ENCODE measurements around the gene RBM20. TPM values are rescaled to one million over a fixed set of nuclear protein-coding genes. Genes with fewer than 3 reads are reported as not detected.

RBM20 gene
- total and polyA plus RNA-seq, 2 of the 13 experiments (the other 11 are each of a cell fraction or from before 2014, with no cell fraction given), result 0.02 to 0.22 TPM

DNA sequence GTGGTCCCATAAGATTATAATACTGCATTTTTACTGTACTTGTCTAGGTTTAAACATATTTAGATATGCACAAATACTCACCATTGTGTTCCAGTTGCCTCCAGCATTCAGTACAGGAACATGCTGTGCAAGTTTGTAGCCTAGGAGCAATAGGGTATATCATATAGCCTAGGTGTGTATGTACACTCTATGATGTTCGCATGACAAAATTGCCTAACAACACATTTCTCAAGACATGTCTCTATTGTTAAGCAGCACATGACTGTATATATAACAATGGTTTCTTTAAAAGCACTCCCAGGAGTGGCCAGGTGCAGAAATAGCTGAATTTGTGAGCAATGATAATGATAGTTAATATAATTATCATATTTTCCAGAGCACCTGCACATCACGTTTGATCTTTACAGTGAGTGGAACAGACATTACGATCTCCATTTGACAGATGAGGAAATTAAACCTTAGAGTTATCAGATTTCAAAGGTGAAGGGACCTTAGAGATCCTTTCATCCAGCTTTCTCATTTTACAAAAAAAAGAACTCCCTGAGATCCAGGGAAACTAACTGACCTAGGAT, 128.4 kb downstream of the RBM20 start:
- in situ Hi-C loops (cut with HindIII; ENCODE audit: extremely low pct_ligation_motif_present, low pct_unique_long_range_greater_than_20kb) (no loop called here), intact Hi-C loops (cut with micrococcal nuclease; ENCODE audit: unreplicated experiment) (no loop called here)
- WGBS (ENCODE audit: low lambda C conversion rate), result 59% methylated on average over 3 of the region's 3 CpGs
- Histone ChIP-seq H3K4me1 (ENCODE audit: insufficient read depth, low read length) (peaks cover 24% of the 10 kb centered on the region), H4K20me1 (ENCODE audit: insufficient read depth, low read length) (no peaks in the 10 kb centered on the region), H3K27ac (ENCODE audit: extremely low read length, insufficient read depth, low read length) (no peak overlapping the region), H3K36me3 (replicated peaks in 1 of 2; ENCODE audit: control insufficient read depth in 1 of 2, insufficient read depth in 2 of 2, low read length in 2 of 2) (no peaks in the 10 kb centered on the region), H3K79me2 (ENCODE audit: insufficient read depth, low read length) (no peaks in the 10 kb centered on the region), H3K4me3 (replicated peaks in 1 of 3; ENCODE audit: insufficient read depth in 1 of 3, low read depth in 2 of 3, low read length in 3 of 3) (no peak overlapping the region), H3K27me3 (ENCODE audit: control insufficient read depth in 1 of 2, insufficient read depth in 2 of 2, low read length in 2 of 2) (no peaks in the 10 kb centered on the region), H3K4me2 (ENCODE audit: low read depth, low read length) (no peak overlapping the region), H3K9me3 (ENCODE audit: low read length) (no peaks in the 10 kb centered on the region), H3K9ac (ENCODE audit: insufficient read depth, low read depth, low read length) (no peak overlapping the region), H2AFZ (ENCODE audit: low read length) (no peak overlapping the region)
- DNase-seq (ENCODE audit: low spot score), result no peak
- CTCF ChIA-PET (ENCODE audit: low intra/inter-chr PET ratio, low total read pairs), result no interaction called here
- FAIRE-seq, result no peak
- no TSS peak for BruUV-seq (replicated peaks)
- ATAC-seq, result no peak
- POLR2A ChIA-PET, result no interaction called here
- TF ChIP-seq ZNF629 (CRISPR knock-in tag; conservative IDR thresholded peaks at IDR 0.05) (no peak), ZNF619 (CRISPR knock-in tag; IDR thresholded peaks at IDR 0.05) (no peak), MAZ (IDR thresholded peaks at IDR 0.05; ENCODE audit: borderline replicate concordance, low read depth, low read length) (no peak), MAZ (CRISPR knock-in tag; IDR thresholded peaks at IDR 0.05; ENCODE audit: low read depth) (no peak), GABPB1 (CRISPR knock-in tag; IDR thresholded peaks at IDR 0.05) (no peak), ZNF768 (CRISPR knock-in tag; IDR thresholded peaks at IDR 0.05) (no peak), ZNF331 (CRISPR knock-in tag; IDR thresholded peaks at IDR 0.05) (no peak)
- TF ChIP-seq, protein P1, sequence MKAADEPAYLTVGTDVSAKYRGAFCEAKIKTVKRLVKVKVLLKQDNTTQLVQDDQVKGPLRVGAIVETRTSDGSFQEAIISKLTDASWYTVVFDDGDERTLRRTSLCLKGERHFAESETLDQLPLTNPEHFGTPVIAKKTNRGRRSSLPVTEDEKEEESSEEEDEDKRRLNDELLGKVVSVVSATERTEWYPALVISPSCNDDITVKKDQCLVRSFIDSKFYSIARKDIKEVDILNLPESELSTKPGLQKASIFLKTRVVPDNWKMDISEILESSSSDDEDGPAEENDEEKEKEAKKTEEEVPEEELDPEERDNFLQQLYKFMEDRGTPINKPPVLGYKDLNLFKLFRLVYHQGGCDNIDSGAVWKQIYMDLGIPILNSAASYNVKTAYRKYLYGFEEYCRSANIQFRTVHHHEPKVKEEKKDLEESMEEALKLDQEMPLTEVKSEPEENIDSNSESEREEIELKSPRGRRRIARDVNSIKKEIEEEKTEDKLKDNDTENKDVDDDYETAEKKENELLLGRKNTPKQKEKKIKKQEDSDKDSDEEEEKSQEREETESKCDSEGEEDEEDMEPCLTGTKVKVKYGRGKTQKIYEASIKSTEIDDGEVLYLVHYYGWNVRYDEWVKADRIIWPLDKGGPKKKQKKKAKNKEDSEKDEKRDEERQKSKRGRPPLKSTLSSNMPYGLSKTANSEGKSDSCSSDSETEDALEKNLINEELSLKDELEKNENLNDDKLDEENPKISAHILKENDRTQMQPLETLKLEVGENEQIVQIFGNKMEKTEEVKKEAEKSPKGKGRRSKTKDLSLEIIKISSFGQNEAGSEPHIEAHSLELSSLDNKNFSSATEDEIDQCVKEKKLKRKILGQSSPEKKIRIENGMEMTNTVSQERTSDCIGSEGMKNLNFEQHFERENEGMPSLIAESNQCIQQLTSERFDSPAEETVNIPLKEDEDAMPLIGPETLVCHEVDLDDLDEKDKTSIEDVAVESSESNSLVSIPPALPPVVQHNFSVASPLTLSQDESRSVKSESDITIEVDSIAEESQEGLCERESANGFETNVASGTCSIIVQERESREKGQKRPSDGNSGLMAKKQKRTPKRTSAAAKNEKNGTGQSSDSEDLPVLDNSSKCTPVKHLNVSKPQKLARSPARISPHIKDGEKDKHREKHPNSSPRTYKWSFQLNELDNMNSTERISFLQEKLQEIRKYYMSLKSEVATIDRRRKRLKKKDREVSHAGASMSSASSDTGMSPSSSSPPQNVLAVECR (CRISPR knock-in tag; IDR thresholded peaks at IDR 0.05; ENCODE audit: borderline replicate concordance), result no peak
- TF ChIP-seq, protein P2, sequence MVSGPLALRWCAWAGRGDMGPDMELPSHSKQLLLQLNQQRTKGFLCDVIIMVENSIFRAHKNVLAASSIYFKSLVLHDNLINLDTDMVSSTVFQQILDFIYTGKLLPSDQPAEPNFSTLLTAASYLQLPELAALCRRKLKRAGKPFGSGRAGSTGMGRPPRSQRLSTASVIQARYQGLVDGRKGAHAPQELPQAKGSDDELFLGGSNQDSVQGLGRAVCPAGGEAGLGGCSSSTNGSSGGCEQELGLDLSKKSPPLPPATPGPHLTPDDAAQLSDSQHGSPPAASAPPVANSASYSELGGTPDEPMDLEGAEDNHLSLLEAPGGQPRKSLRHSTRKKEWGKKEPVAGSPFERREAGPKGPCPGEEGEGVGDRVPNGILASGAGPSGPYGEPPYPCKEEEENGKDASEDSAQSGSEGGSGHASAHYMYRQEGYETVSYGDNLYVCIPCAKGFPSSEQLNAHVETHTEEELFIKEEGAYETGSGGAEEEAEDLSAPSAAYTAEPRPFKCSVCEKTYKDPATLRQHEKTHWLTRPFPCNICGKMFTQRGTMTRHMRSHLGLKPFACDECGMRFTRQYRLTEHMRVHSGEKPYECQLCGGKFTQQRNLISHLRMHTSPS (CRISPR knock-in tag; IDR thresholded peaks at IDR 0.05; ENCODE audit: low read depth), result no peak
- TF ChIP-seq, protein P3, sequence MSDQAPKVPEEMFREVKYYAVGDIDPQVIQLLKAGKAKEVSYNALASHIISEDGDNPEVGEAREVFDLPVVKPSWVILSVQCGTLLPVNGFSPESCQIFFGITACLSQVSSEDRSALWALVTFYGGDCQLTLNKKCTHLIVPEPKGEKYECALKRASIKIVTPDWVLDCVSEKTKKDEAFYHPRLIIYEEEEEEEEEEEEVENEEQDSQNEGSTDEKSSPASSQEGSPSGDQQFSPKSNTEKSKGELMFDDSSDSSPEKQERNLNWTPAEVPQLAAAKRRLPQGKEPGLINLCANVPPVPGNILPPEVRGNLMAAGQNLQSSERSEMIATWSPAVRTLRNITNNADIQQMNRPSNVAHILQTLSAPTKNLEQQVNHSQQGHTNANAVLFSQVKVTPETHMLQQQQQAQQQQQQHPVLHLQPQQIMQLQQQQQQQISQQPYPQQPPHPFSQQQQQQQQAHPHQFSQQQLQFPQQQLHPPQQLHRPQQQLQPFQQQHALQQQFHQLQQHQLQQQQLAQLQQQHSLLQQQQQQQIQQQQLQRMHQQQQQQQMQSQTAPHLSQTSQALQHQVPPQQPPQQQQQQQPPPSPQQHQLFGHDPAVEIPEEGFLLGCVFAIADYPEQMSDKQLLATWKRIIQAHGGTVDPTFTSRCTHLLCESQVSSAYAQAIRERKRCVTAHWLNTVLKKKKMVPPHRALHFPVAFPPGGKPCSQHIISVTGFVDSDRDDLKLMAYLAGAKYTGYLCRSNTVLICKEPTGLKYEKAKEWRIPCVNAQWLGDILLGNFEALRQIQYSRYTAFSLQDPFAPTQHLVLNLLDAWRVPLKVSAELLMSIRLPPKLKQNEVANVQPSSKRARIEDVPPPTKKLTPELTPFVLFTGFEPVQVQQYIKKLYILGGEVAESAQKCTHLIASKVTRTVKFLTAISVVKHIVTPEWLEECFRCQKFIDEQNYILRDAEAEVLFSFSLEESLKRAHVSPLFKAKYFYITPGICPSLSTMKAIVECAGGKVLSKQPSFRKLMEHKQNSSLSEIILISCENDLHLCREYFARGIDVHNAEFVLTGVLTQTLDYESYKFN (CRISPR knock-in tag; conservative IDR thresholded peaks at IDR 0.05), result no peak
- TF ChIP-seq, protein P4, sequence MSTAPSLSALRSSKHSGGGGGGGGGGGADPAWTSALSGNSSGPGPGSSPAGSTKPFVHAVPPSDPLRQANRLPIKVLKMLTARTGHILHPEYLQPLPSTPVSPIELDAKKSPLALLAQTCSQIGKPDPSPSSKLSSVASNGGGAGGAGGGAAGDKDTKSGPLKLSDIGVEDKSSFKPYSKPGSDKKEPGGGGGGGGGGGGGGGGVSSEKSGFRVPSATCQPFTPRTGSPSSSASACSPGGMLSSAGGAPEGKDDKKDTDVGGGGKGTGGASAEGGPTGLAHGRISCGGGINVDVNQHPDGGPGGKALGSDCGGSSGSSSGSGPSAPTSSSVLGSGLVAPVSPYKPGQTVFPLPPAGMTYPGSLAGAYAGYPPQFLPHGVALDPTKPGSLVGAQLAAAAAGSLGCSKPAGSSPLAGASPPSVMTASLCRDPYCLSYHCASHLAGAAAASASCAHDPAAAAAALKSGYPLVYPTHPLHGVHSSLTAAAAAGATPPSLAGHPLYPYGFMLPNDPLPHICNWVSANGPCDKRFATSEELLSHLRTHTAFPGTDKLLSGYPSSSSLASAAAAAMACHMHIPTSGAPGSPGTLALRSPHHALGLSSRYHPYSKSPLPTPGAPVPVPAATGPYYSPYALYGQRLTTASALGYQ (CRISPR knock-in tag; IDR thresholded peaks at IDR 0.05), result no peak
